ENCODE data around the gene DCAF11. TPM values are rescaled to one million over a fixed set of nuclear protein-coding genes. Genes with fewer than 3 reads are reported as not detected.
"Not testable (repeated sequence)": the region's sequence is repeated elsewhere in the genome, so short reads cannot be mapped to it uniquely, and the experiment has no call there.

The DCAF11 gene
- total RNA-seq, 1 donor from 2014 or later = 64.9 TPM

DNA sequence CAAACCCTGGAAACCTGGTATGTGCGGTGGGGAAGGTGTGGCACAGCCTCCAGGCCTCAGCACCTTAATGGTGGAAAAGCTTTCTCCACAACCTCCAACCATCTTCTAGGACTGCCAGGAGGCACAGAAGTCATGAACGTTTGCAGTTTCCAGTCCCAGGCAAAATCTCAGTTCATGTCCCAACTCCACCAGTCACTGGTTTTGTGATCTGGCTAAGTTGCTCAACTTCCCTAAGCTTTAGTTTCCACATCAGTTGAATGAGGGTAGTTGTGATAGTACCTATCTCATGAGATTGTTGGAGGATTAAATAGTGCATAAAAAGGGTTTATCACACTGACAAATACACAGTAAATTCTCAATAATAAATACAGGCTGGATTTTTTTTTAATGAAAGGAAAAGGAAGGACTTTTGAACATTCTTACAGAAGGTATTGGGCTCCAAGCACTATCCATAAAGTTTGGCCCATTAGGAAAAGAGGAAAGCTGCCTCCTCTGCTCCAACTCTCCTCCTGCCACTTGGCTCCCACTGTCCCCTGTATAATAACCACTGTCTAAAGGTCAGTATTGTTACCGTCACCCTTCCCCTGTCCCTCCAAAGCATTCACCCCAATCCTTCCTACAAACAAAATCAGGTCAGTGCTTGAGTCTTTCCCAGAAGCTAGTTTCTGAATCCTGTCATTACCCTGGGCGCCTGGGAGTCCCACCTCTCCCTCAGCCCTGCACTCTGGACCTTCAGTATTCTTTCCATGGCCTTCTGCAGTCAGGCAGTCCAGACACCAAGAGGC is 14.2 kb upstream of the DCAF11 start:
- Histone ChIP-seq H3K9me3 (no peaks in the 10 kb centered on the region), H3K4me1 (peaks cover 6% of the 10 kb centered on the region), H3K27me3 (ENCODE audit: low read depth) (no peaks in the 10 kb centered on the region), H3K4me3 (no peak overlapping the region), H3K36me3 (peaks cover 54% of the 10 kb centered on the region), H3K27ac (no peak overlapping the region)
- intact Hi-C loops (cut with DNase I) = no loop called here
- DNase-seq (no peak), ATAC-seq (no peak)
- TF ChIP-seq, protein P1, sequence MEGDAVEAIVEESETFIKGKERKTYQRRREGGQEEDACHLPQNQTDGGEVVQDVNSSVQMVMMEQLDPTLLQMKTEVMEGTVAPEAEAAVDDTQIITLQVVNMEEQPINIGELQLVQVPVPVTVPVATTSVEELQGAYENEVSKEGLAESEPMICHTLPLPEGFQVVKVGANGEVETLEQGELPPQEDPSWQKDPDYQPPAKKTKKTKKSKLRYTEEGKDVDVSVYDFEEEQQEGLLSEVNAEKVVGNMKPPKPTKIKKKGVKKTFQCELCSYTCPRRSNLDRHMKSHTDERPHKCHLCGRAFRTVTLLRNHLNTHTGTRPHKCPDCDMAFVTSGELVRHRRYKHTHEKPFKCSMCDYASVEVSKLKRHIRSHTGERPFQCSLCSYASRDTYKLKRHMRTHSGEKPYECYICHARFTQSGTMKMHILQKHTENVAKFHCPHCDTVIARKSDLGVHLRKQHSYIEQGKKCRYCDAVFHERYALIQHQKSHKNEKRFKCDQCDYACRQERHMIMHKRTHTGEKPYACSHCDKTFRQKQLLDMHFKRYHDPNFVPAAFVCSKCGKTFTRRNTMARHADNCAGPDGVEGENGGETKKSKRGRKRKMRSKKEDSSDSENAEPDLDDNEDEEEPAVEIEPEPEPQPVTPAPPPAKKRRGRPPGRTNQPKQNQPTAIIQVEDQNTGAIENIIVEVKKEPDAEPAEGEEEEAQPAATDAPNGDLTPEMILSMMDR (IDR thresholded peaks at IDR 0.05) = no peak

- Histone ChIP-seq H3K27me3 (ENCODE audit: low read depth) (no peaks in the 10 kb centered on the region), H3K4me3 (no peak overlapping the region), H3K36me3 (peaks cover 54% of the 10 kb centered on the region), H3K9me3 (no peaks in the 10 kb centered on the region), H3K27ac (no peak overlapping the region), H3K4me1 (no peaks in the 10 kb centered on the region)
- DNase-seq (no peak), ATAC-seq (no peak)
- TF ChIP-seq, protein P1 (IDR thresholded peaks at IDR 0.05) = no peak
- intact Hi-C loops (cut with DNase I) = no loop called here
These were observed 13.5 kb upstream of the DCAF11 start for GRCh38 chr14:24100982-24101494.

DNA sequence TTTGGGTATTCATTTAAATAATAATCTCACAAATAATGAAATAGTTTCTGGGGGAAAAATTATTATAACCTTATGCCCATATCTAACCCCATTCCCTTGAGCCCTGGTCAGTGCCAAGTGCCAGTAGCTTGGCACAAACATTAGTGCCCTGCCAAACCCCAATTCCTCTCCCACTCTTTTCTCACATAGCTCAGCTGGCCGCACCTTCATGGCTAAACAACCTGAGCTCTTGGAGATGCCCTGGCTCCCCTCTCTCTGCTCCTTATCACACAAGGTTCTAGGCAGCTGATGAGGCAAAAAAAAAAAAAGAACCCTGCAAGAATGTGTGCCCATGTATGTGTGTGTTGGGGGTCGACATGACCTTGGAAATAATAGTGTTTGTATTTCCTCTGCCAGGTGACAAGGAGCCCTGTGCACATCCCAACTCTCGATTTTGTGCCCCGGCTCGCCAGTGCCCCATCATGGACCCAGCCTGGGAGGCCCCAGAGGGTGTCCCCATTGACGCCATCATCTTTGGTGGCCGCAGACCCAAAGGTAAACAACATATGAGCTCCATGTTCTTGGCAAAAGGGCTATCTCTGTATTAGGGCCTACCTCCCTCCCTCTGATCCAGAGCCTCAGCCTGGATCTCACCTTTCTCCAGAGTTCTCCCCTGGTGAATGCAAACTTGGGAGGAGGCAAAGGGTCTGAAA is 12.1 kb upstream of the DCAF11 start:
- H3K27ac ChIP-seq = no peak overlapping the region
- H3K4me3 ChIP-seq = no peak overlapping the region
- ATAC-seq = no peak
- H3K27me3 ChIP-seq (ENCODE audit: low read depth) = no peaks in the 10 kb centered on the region
- H3K36me3 ChIP-seq = peaks cover 54% of the 10 kb centered on the region
- no peak for DNase-seq
- intact Hi-C loops (cut with DNase I) = no loop called here
- TF ChIP-seq, protein P1 (IDR thresholded peaks at IDR 0.05) = no peak
- H3K4me1 ChIP-seq = no peaks in the 10 kb centered on the region
- no peaks in the 10 kb centered on the region for H3K9me3 ChIP-seq

DNA sequence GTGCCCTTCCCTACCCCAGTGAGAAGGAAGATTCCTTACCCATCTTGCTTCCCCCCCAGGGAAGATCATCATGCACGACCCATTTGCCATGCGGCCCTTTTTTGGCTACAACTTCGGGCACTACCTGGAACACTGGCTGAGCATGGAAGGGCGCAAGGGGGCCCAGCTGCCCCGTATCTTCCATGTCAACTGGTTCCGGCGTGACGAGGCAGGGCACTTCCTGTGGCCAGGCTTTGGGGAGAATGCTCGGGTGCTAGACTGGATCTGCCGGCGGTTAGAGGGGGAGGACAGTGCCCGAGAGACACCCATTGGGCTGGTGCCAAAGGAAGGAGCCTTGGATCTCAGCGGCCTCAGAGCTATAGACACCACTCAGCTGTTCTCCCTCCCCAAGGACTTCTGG is 11.1 kb upstream of the DCAF11 start:
- TF ChIP-seq, protein P1 (IDR thresholded peaks at IDR 0.05) = no peak
- Histone ChIP-seq H3K4me3 (no peak overlapping the region), H3K27me3 (ENCODE audit: low read depth) (no peaks in the 10 kb centered on the region), H3K9me3 (no peaks in the 10 kb centered on the region), H3K36me3 (peaks cover 45% of the 10 kb centered on the region), H3K27ac (no peak overlapping the region), H3K4me1 (peaks cover 8% of the 10 kb centered on the region)
- no peak for DNase-seq
- ATAC-seq = no peak
- intact Hi-C loops (cut with DNase I) = no loop called here

DNA sequence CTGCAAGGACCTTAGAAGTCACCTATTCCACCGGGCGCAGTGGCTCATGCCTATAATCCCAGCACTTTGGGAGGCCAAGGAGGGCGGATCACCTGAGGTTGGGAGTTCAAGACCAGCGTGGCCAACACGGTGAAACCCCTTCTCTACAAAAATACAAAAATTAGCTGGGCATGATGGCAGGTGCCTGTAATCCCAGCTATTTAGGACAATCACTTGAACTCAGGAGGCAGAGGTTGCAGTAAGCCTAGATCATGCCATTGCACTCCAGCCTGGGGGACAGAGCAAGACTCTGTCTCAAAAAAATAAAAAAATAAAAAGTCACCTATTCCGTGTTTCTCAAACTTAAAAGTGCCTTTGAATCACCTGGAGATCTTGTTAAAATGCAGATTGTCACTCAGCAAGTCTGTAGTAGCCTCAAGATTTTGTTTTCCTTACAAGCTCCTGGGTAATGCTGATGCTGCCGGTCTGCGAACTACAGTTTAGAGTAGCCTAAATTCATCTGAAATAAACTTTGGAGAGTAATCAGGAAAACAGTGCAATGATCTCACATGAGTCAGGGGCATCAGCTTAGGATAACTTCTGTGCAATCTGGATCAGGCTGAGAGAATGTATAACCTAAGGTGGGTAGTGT is 8.9 kb upstream of the DCAF11 start:
- H3K9me3 ChIP-seq; intact Hi-C loops (cut with DNase I); DNase-seq; ATAC-seq; H3K27me3 ChIP-seq (ENCODE audit: low read depth); H3K4me3 ChIP-seq: not testable (repeated sequence)
- peaks cover 23% of the 10 kb centered on the region for H3K4me1 ChIP-seq
- H3K27ac ChIP-seq = peak overlapping the region; percentile 1
- peaks cover 24% of the 10 kb centered on the region for H3K36me3 ChIP-seq
